Measurements from ENCODE around the gene MYDGF. TPM values are rescaled to one million over a fixed set of nuclear protein-coding genes. Genes with fewer than 3 reads are reported as not detected.

The MYDGF gene
- polyA plus RNA-seq, 3 donors = 64.6 to 165 (median 160) TPM

DNA sequence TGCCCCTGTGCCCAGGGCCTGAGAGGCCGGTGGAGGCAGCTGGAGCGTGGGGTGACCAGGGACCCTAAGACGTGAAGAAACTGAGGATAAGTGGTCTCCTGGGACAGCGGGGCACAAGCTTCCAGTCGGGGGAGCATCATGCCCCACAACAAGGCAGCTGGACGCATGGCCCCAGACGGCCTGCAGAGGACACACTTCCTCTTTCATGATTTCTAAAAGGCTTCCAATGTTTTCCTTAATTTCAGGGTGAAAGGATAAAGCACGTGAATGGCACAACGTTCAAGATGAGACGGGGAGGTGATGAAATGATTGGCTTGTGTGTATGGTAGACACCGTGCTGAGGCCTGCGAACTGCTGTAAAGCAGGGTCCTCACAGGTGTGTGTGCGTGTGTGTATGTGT, 20.2 kb upstream of the MYDGF start:
- Histone ChIP-seq H3K79me2 (ENCODE audit: insufficient read depth, low read length) (no peaks in the 10 kb centered on the region), H4K20me1 (ENCODE audit: insufficient read depth, low read length) (peaks cover 5% of the 10 kb centered on the region), H3K4me2 (replicated peaks; ENCODE audit: extremely low read depth, low read length, poor library complexity, severe bottlenecking) (no peak overlapping the region), H3K27ac (ENCODE audit: low read depth in 1 of 2, low read length in 2 of 2) (no peak overlapping the region), H3K27me3 (ENCODE audit: control insufficient read depth in 2 of 2, insufficient read depth in 2 of 2, low read length in 2 of 2) (no peaks in the 10 kb centered on the region), H2AFZ (ENCODE audit: insufficient read depth, low read depth, low read length, poor library complexity, severe bottlenecking) (no peak overlapping the region), H3K4me1 (ENCODE audit: control insufficient read depth in 1 of 2, insufficient read depth in 2 of 2, low read length in 2 of 2) (peaks cover 0 to 6% of the 10 kb centered on the region in 2 donors), H3K9ac (ENCODE audit: insufficient read depth, low read length, poor library complexity, severe bottlenecking) (no peak overlapping the region), H3K4me3 (replicated peaks in 1 of 3; ENCODE audit: low read depth in 2 of 3, low read length in 3 of 3) (no peak overlapping the region), H3K36me3 (replicated peaks in 1 of 2; ENCODE audit: control insufficient read depth in 1 of 2, insufficient read depth in 2 of 2, low read length in 2 of 2) (peaks cover 87 to 95% of the 10 kb centered on the region in 2 donors), H3K9me3 (replicated peaks in 1 of 2; ENCODE audit: control insufficient read depth in 1 of 2, insufficient read depth in 1 of 2, low read length in 2 of 2) (no peaks in the 10 kb centered on the region)
- H3K36me3 Mint-ChIP-seq = peaks cover 75 to 96% of the 10 kb centered on the region in 2 donors
- no peaks in the 10 kb centered on the region for H3K9me3 Mint-ChIP-seq
- peaks cover 8% of the 10 kb centered on the region for H3K4me1 Mint-ChIP-seq
- 67% methylated on average over 11 of the region's 13 CpGs for WGBS (ENCODE audit: insufficient coverage)
- no peak overlapping the region for H3K4me3 Mint-ChIP-seq
- no peak for TF ChIP-seq CTCF (IDR thresholded peaks at IDR 0.05)
- H3K27ac Mint-ChIP-seq = peak overlapping the region in 2 of 7 donors; percentile 34 to 52
- peaks cover 0 to 3% (median 0%) of the 10 kb centered on the region in 3 donors for H3K27me3 Mint-ChIP-seq (ENCODE audit: low read depth in 3 of 3)
- DNase-seq = no peak
- intact Hi-C loops (cut with micrococcal nuclease) = no loop called here

GRCh38 chr19:4689403-4689802, 19.3 kb upstream of the MYDGF start:
- no peak for DNase-seq
- Histone ChIP-seq H3K36me3 (replicated peaks in 1 of 2; ENCODE audit: control insufficient read depth in 1 of 2, insufficient read depth in 2 of 2, low read length in 2 of 2) (peaks cover 87 to 95% of the 10 kb centered on the region in 2 donors), H2AFZ (ENCODE audit: insufficient read depth, low read depth, low read length, poor library complexity, severe bottlenecking) (no peak overlapping the region), H3K4me1 (ENCODE audit: control insufficient read depth in 1 of 2, insufficient read depth in 2 of 2, low read length in 2 of 2) (peaks cover 0 to 6% of the 10 kb centered on the region in 2 donors), H3K4me2 (replicated peaks; ENCODE audit: extremely low read depth, low read length, poor library complexity, severe bottlenecking) (no peak overlapping the region), H3K9ac (ENCODE audit: insufficient read depth, low read length, poor library complexity, severe bottlenecking) (no peak overlapping the region), H3K27ac (ENCODE audit: low read depth in 1 of 2, low read length in 2 of 2) (no peak overlapping the region), H3K4me3 (replicated peaks in 1 of 3; ENCODE audit: low read depth in 2 of 3, low read length in 3 of 3) (no peak overlapping the region), H4K20me1 (ENCODE audit: insufficient read depth, low read length) (peaks cover 5% of the 10 kb centered on the region), H3K79me2 (ENCODE audit: insufficient read depth, low read length) (no peaks in the 10 kb centered on the region), H3K27me3 (ENCODE audit: control insufficient read depth in 2 of 2, insufficient read depth in 2 of 2, low read length in 2 of 2) (no peaks in the 10 kb centered on the region), H3K9me3 (replicated peaks in 1 of 2; ENCODE audit: control insufficient read depth in 1 of 2, insufficient read depth in 1 of 2, low read length in 2 of 2) (no peaks in the 10 kb centered on the region)
- TF ChIP-seq CTCF (IDR thresholded peaks at IDR 0.05) = no peak
- H3K36me3 Mint-ChIP-seq = peaks cover 76 to 96% of the 10 kb centered on the region in 2 donors
- 99% methylated on average over 18 of the region's 19 CpGs for WGBS (ENCODE audit: insufficient coverage)
- H3K4me1 Mint-ChIP-seq = peaks cover 8% of the 10 kb centered on the region
- H3K27me3 Mint-ChIP-seq (ENCODE audit: low read depth in 3 of 3) = peaks cover 0 to 3% (median 0%) of the 10 kb centered on the region in 3 donors
- H3K4me3 Mint-ChIP-seq = no peak overlapping the region
- intact Hi-C loops (cut with micrococcal nuclease) = no loop called here
- no peaks in the 10 kb centered on the region for H3K9me3 Mint-ChIP-seq
- H3K27ac Mint-ChIP-seq = no peak overlapping the region
